PFSK-1 (cell line): ENCODE measurements around the gene SLC7A10.

ENCODE experiments used
- POLR2AphosphoS5 ChIP-seq: IDR thresholded peaks from 2 replicates; pipeline ENCODE4 v1.6.1; 2012; ENCODE audit warnings: low read depth, mild to moderate bottlenecking, control low read depth, low read length, moderate library complexity
- TAF1 ChIP-seq: IDR thresholded peaks from 2 replicates; pipeline ENCODE4 v1.6.1; 2012; ENCODE audit warnings: low read length, control low read depth, borderline replicate concordance; ENCODE audit not compliant: insufficient read depth

GRCh38 chr19:33229962-33230361 is 4.3 kb upstream of the SLC7A10 start:
- TF ChIP-seq TAF1 (no peak), POLR2AphosphoS5 (no peak)
